ENCODE data around the gene ADPRM.
"Not testable (repeated sequence)": the region's sequence is repeated elsewhere in the genome, so short reads cannot be mapped to it uniquely, and the experiment has no call there.

The ADPRM gene

GRCh38 chr17:10725262-10725661 lies 27.9 kb downstream of the ADPRM start:
- no peak overlapping the region for H3K27ac ChIP-seq
- TF ChIP-seq ZFX (IDR thresholded peaks at IDR 0.05; ENCODE audit: borderline replicate concordance): no peak
- no peak for TF ChIP-seq CTCF (IDR thresholded peaks at IDR 0.05)

- no peak overlapping the region for H3K27ac ChIP-seq
- TF ChIP-seq ZFX (IDR thresholded peaks at IDR 0.05; ENCODE audit: borderline replicate concordance) (no peak), CTCF (IDR thresholded peaks at IDR 0.05) (no peak)
These were observed 28.8 kb downstream of the ADPRM start for GRCh38 chr17:10726196-10726595.

- no peak for TF ChIP-seq ZFX (IDR thresholded peaks at IDR 0.05; ENCODE audit: borderline replicate concordance)
- TF ChIP-seq CTCF (IDR thresholded peaks at IDR 0.05): no peak
- H3K27ac ChIP-seq: no peak overlapping the region
These were observed 29.8 kb downstream of the ADPRM start for GRCh38 chr17:10727192-10727591.

- TF ChIP-seq CTCF (IDR thresholded peaks at IDR 0.05) (no peak), ZFX (IDR thresholded peaks at IDR 0.05; ENCODE audit: borderline replicate concordance) (no peak)
- no peak overlapping the region for H3K27ac ChIP-seq
These were observed 31.0 kb downstream of the ADPRM start for GRCh38 chr17:10728331-10728892.

GRCh38 chr17:10729334-10730193 lies 32.2 kb downstream of the ADPRM start, which contains the start of gene TMEM220:
Gene TMEM220, minus strand, starts transcription at chr17:10730023. Its CDS starts 172 bp downstream, at chr17:10729851.
- TF ChIP-seq ZFX (IDR thresholded peaks at IDR 0.05; ENCODE audit: borderline replicate concordance): no peak
- no peak for TF ChIP-seq CTCF (IDR thresholded peaks at IDR 0.05)
- no peak within 1 kb of the TSS for H3K27ac ChIP-seq

- H3K27ac ChIP-seq: not testable (repeated sequence)
These were observed 32.9 kb downstream of the ADPRM start for GRCh38 chr17:10730247-10730646.

GRCh38 chr17:10731408-10731879 lies 34.0 kb downstream of the ADPRM start:
- H3K27ac ChIP-seq: no peak overlapping the region
- TF ChIP-seq ZFX (IDR thresholded peaks at IDR 0.05; ENCODE audit: borderline replicate concordance) (no peak), CTCF (IDR thresholded peaks at IDR 0.05) (no peak)

- H3K27ac ChIP-seq: not testable (repeated sequence)
These were observed 34.7 kb downstream of the ADPRM start for GRCh38 chr17:10732121-10732520.
